Gastroesophageal sphincter (tissue), 3 donors: Measurements from ENCODE around the gene NKD1.

Experiments used
- EP300 ChIP-seq: sonication (generic); formaldehyde crosslinking; IDR thresholded peaks from one replicate; pipeline ENCODE4 v1.6.1; 2017; ENCODE audit warnings: antibody characterized with exemption, mild to moderate bottlenecking
- POLR2A ChIP-seq, 2 donors: fragments of 450-650 bp; IDR thresholded peaks; one replicate each; pipeline ENCODE4 v1.6.1; 2017; ENCODE audit warnings: antibody characterized with exemption in 2 of 2, mild to moderate bottlenecking in 2 of 2, moderate library complexity in 1 of 2
- POLR2AphosphoS5 ChIP-seq: sonication (generic); formaldehyde crosslinking; IDR thresholded peaks from one replicate; pipeline ENCODE4 v1.6.1; 2017; ENCODE audit warnings: antibody characterized with exemption
- TF ChIP-seq, protein P1 (sequence below), 4 experiments: fragments of 200-600 bp in 2 of 4; fragments of 450-650 bp in 2 of 4; sonication (generic) in 1 of 4; IDR thresholded peaks; one replicate each; pipeline ENCODE4 v1.5.1; 2017 to 2019; ENCODE audit warnings: antibody characterized with exemption in 4 of 4, mild to moderate bottlenecking in 2 of 4, moderate library complexity in 2 of 4

DNA sequence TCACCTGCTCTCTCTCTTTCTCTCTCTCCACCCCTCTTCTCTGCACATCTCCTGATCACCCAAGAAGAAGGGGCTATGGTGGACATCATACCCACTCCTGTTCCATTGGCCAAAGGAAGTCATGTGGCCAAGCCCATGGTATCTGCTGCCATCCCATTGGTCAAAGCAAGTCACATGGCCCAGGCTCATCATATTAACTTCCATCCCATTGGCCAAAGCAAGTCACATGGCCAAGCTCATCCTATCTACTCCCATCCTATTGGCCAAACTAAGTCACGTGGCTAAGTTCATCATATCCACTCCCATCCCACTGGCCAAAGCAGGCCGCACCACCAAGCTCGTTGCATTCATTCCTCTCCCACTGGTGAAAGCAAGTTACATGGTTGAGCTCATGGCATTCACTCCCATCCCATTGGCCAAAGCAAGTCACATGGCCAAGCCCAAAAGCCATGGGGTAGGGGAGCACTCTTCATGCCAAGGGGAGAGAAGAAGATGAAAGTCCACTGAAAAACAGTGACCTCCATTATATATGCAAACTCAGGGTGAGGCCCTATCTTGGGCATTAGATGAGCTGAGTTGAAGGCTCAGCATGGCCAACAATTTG lies 103.7 kb downstream of the NKD1 start:
- TF ChIP-seq, protein P1, sequence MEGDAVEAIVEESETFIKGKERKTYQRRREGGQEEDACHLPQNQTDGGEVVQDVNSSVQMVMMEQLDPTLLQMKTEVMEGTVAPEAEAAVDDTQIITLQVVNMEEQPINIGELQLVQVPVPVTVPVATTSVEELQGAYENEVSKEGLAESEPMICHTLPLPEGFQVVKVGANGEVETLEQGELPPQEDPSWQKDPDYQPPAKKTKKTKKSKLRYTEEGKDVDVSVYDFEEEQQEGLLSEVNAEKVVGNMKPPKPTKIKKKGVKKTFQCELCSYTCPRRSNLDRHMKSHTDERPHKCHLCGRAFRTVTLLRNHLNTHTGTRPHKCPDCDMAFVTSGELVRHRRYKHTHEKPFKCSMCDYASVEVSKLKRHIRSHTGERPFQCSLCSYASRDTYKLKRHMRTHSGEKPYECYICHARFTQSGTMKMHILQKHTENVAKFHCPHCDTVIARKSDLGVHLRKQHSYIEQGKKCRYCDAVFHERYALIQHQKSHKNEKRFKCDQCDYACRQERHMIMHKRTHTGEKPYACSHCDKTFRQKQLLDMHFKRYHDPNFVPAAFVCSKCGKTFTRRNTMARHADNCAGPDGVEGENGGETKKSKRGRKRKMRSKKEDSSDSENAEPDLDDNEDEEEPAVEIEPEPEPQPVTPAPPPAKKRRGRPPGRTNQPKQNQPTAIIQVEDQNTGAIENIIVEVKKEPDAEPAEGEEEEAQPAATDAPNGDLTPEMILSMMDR (IDR thresholded peaks at IDR 0.05), result no peak
- TF ChIP-seq EP300, result no peak
- no peak for TF ChIP-seq POLR2A (IDR thresholded peaks at IDR 0.05)
- no peak for TF ChIP-seq POLR2AphosphoS5
